GM19023 (cell line): ENCODE data around the gene ZDHHC14.
"Not testable (repeated sequence)": the region's sequence is repeated elsewhere in the genome, so short reads cannot be mapped to it uniquely, and the experiment has no call there.

Source experiments
- ATAC-seq: cut with Tn5 transposase; IDR thresholded peaks from one replicate; pipeline ENCODE4 v1.9.1; 2021; ENCODE audit warnings: mild to moderate bottlenecking, moderate library complexity; ENCODE audit not compliant: unreplicated experiment

Gene ZDHHC14

GRCh38 chr6:157402996-157403685, 22.2 kb downstream of the ZDHHC14 start:
- no peak for ATAC-seq

- no peak for ATAC-seq
Measured at GRCh38 chr6:157403686-157404051, 22.7 kb downstream of the ZDHHC14 start.

GRCh38 chr6:157405986-157406385, 25.0 kb downstream of the ZDHHC14 start:
- ATAC-seq: no peak

- ATAC-seq: no peak
Measured at GRCh38 chr6:157406661-157407060, 25.7 kb downstream of the ZDHHC14 start.

GRCh38 chr6:157407646-157408045, 26.7 kb downstream of the ZDHHC14 start:
- no peak for ATAC-seq

GRCh38 chr6:157408427-157408826, 27.4 kb downstream of the ZDHHC14 start:
- ATAC-seq: not testable (repeated sequence)

- ATAC-seq: no peak
Measured at GRCh38 chr6:157410045-157410444, 29.1 kb downstream of the ZDHHC14 start.

- no peak for ATAC-seq
Measured at GRCh38 chr6:157411368-157411767, 30.4 kb downstream of the ZDHHC14 start.

- ATAC-seq: no peak
Measured at GRCh38 chr6:157412791-157413190, 31.8 kb downstream of the ZDHHC14 start.

- no peak for ATAC-seq
Measured at GRCh38 chr6:157420497-157420896, 39.5 kb downstream of the ZDHHC14 start.

GRCh38 chr6:157424491-157425020, 43.6 kb downstream of the ZDHHC14 start:
- no peak for ATAC-seq

GRCh38 chr6:157427969-157428368, 47.0 kb downstream of the ZDHHC14 start:
- ATAC-seq: no peak

GRCh38 chr6:157428427-157429202, 47.6 kb downstream of the ZDHHC14 start:
- ATAC-seq: no peak

- no peak for ATAC-seq
Measured at GRCh38 chr6:157429248-157429647, 48.3 kb downstream of the ZDHHC14 start.

- no peak for ATAC-seq
Measured at GRCh38 chr6:157430834-157431233, 49.8 kb downstream of the ZDHHC14 start.

- no peak for ATAC-seq
Measured at GRCh38 chr6:157432231-157432891, 51.4 kb downstream of the ZDHHC14 start.

- ATAC-seq: no peak
Measured at GRCh38 chr6:157432892-157433265, 51.9 kb downstream of the ZDHHC14 start.

GRCh38 chr6:157433678-157434081, 52.7 kb downstream of the ZDHHC14 start:
- ATAC-seq: no peak

GRCh38 chr6:157434349-157435033, 53.5 kb downstream of the ZDHHC14 start:
- no peak for ATAC-seq

GRCh38 chr6:157436219-157436943, 55.4 kb downstream of the ZDHHC14 start:
- ATAC-seq: no peak
